GM23248 (cell line): Measurements from ENCODE around the gene DYNLRB2. TPM values are rescaled to one million over a fixed set of nuclear protein-coding genes. Genes with fewer than 3 reads are reported as not detected.

ENCODE experiments used
- DNase-seq: peaks from one replicate; pipeline ENCODE4 v3.0.0-alpha.2; 2015
- H2AFZ ChIP-seq: fragments of 200-600 bp; sonication (generic); 2 replicates; pipeline ENCODE4 v1.6.1; 2016; ENCODE audit warnings: antibody characterized with exemption
- H3F3A ChIP-seq: fragments of 200-600 bp; sonication (generic); 2 replicates; pipeline ENCODE4 v1.6.1; 2016; ENCODE audit warnings: mild to moderate bottlenecking, antibody characterized with exemption, mixed run types; ENCODE audit not compliant: insufficient read depth
- H3K27ac ChIP-seq: fragments of 200-600 bp; sonication (generic); 2 replicates; pipeline ENCODE4 v1.5.1; 2016; ENCODE audit warnings: mild to moderate bottlenecking
- H3K27me3 ChIP-seq: fragments of 200-600 bp; sonication (generic); replicated peaks from 2 replicates; pipeline ENCODE4 v1.6.1; 2016; ENCODE audit warnings: mild to moderate bottlenecking; ENCODE audit not compliant: insufficient read depth
- H3K36me3 ChIP-seq: fragments of 200-600 bp; sonication (generic); 2 replicates; pipeline ENCODE4 v1.6.1; 2016; ENCODE audit warnings: low read depth, mild to moderate bottlenecking
- H3K4me1 ChIP-seq: fragments of 200-600 bp; sonication (generic); 2 replicates; pipeline ENCODE4 v1.6.1; 2016; ENCODE audit warnings: mild to moderate bottlenecking; ENCODE audit not compliant: insufficient read depth
- H3K4me2 ChIP-seq: fragments of 200-600 bp; sonication (generic); one replicate; pipeline ENCODE4 v1.6.1; 2016; ENCODE audit warnings: mild to moderate bottlenecking; ENCODE audit not compliant: unreplicated experiment
- H3K4me3 ChIP-seq: fragments of 200-600 bp; sonication (generic); 2 replicates; pipeline ENCODE4 v1.5.1; 2016; ENCODE audit warnings: mild to moderate bottlenecking
- H3K79me2 ChIP-seq: fragments of 200-600 bp; sonication (generic); 2 replicates; pipeline ENCODE4 v1.6.1; 2016; ENCODE audit warnings: mild to moderate bottlenecking; ENCODE audit not compliant: insufficient read depth
- H3K9ac ChIP-seq: fragments of 200-600 bp; sonication (generic); 2 replicates; pipeline ENCODE4 v1.6.1; 2016; ENCODE audit warnings: mild to moderate bottlenecking
- H3K9me2 ChIP-seq: fragments of 200-600 bp; sonication (generic); 2 replicates; pipeline ENCODE4 v1.6.1; 2016; ENCODE audit warnings: mixed run types, mild to moderate bottlenecking, moderate library complexity; ENCODE audit not compliant: insufficient read depth
- H3K9me3 ChIP-seq: fragments of 200-600 bp; sonication (generic); one replicate; pipeline ENCODE4 v1.6.1; 2017; ENCODE audit warnings: low read depth
- H4K20me1 ChIP-seq: fragments of 200-600 bp; sonication (generic); 2 replicates; pipeline ENCODE4 v1.6.0; 2016; ENCODE audit not compliant: insufficient read depth
- EZH2 ChIP-seq: fragments of 200-600 bp; sonication (generic); IDR thresholded peaks from 2 replicates; pipeline ENCODE4 v1.6.1; 2018; ENCODE audit warnings: antibody characterized with exemption, mild to moderate bottlenecking; ENCODE audit not compliant: insufficient read depth, poor library complexity, severe bottlenecking
- EZH2phosphoT487 ChIP-seq: fragments of 200-600 bp; sonication (generic); IDR thresholded peaks from 2 replicates; pipeline ENCODE4 v1.6.1; 2018; ENCODE audit warnings: antibody characterized with exemption, moderate library complexity, mild to moderate bottlenecking, low read depth; ENCODE audit not compliant: insufficient read depth
- WGBS, 2 experiments: methylation state at CpG; one replicate each; pipeline ENCODE4 v1.1.6; 2015 to 2017; ENCODE audit warnings: low lambda C conversion rate in 2 of 2, low coverage in 1 of 2; ENCODE audit errors: missing lambda C conversion rate in 2 of 2; 5-methylcytosine and 5-hydroxymethylcytosine counted together
- in situ Hi-C: fragments of 300-500 bp; cut with MboI; formaldehyde crosslinking; loops from 2 replicates; pipeline ENCODE4 v1.15.0; 2020
- polyA plus RNA-seq: library from polyadenylated mRNA; unstranded; fragments of >200 nt; fragmentation: Nextera tagmentation; extraction: Ambion mirVana; gene quantifications from 2 replicates; pipeline ENCODE4 v1.2.1, GENCODE V29; 2016
- total RNA-seq: library from RNA; depleted of rRNA; stranded (reverse); fragments of >200 nt; shearing (Covaris generic); gene quantifications from 2 replicates; pipeline ENCODE4 v1.2.3, GENCODE V29; 2014

Gene DYNLRB2
- total and polyA plus RNA-seq, 2 experiments from 2014 or later, result not detected

DNA sequence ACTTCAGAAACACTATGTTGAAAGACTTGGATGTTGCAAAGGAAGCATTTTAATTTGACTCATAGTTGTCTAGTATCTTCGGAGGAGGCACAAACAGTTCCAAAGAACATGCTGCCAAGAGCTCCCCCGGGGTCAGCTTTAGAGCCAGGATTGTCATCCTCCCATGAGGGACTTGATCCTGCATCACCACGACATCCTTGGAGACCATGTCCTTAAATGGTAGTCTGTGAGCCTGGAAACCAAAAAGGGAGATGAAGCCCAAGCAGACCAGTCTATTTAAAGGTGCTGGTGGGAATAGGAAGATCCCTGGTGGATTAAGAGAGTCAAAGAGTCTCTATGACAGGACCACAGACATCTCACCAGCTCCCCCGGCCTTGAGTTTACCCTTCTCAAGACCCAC lies 33.3 kb upstream of the DYNLRB2 start:
- in situ Hi-C loops, result no loop called here
- Histone ChIP-seq H4K20me1 (no peaks in the 10 kb centered on the region), H2AFZ (no peak overlapping the region), H3K9ac (no peak overlapping the region), H3K27ac (no peak overlapping the region), H3K9me3 (no peaks in the 10 kb centered on the region), H3K9me2 (no peaks in the 10 kb centered on the region), H3K27me3 (no peaks in the 10 kb centered on the region), H3K4me2 (no peak overlapping the region), H3F3A (no peaks in the 10 kb centered on the region), H3K79me2 (no peaks in the 10 kb centered on the region), H3K4me3 (no peak overlapping the region), H3K36me3 (no peaks in the 10 kb centered on the region), H3K4me1 (no peaks in the 10 kb centered on the region)
- 11 to 13% methylated on average over 4 of the region's 4 CpGs for WGBS, 2 experiments
- DNase-seq, result no peak
- TF ChIP-seq EZH2 (no peak), EZH2phosphoT487 (no peak)

DNA sequence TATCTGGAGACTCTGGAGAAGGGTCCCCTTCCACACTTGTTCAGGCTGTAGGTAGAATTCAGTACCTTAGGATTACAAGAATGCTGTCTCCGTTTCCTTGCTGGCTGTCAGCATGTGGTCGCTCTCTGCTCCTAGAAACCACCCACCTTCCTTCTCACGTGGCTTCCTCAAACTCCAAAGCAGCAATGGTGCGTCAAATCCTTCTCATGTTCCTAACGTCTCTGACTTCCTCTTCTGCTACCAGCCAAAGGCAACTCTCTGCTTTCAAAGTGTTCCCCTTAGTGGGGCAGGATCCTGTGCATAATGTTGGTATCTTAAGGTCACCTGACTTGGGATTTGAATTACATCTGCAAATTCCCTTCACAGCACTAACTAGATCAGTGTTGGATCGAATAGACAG lies 30.9 kb upstream of the DYNLRB2 start:
- in situ Hi-C loops, result no loop called here
- H3K4me1 ChIP-seq, result no peaks in the 10 kb centered on the region
- H3K36me3 ChIP-seq, result no peaks in the 10 kb centered on the region
- H4K20me1 ChIP-seq, result no peaks in the 10 kb centered on the region
- 41 to 45% methylated on average over 6 of the region's 6 CpGs for WGBS, 2 experiments
- no peak overlapping the region for H3K4me2 ChIP-seq
- no peaks in the 10 kb centered on the region for H3K9me2 ChIP-seq
- H3K27ac ChIP-seq, result no peak overlapping the region
- TF ChIP-seq EZH2phosphoT487 (no peak), EZH2 (no peak)
- H2AFZ ChIP-seq, result no peak overlapping the region
- no peak for DNase-seq
- H3K79me2 ChIP-seq, result no peaks in the 10 kb centered on the region
- H3F3A ChIP-seq, result no peaks in the 10 kb centered on the region
- no peak overlapping the region for H3K9ac ChIP-seq
- 0 out of 2 replicates have a peak, but pooled peaks cover 6% of the 10 kb centered on the region for H3K27me3 ChIP-seq
- H3K4me3 ChIP-seq, result no peak overlapping the region
- H3K9me3 ChIP-seq, result no peaks in the 10 kb centered on the region

- no peaks in the 10 kb centered on the region for H3K36me3 ChIP-seq
- TF ChIP-seq EZH2phosphoT487, result no peak
- no peak for TF ChIP-seq EZH2
- no peaks in the 10 kb centered on the region for H3K4me1 ChIP-seq
- no peaks in the 10 kb centered on the region for H3K9me2 ChIP-seq
- H4K20me1 ChIP-seq, result no peaks in the 10 kb centered on the region
- no peaks in the 10 kb centered on the region for H3F3A ChIP-seq
- in situ Hi-C loops, result no loop called here
- H3K4me3 ChIP-seq, result no peak overlapping the region
- H3K27me3 ChIP-seq, result 0 out of 2 replicates have a peak, but pooled peaks cover 6% of the 10 kb centered on the region
- no peak overlapping the region for H3K4me2 ChIP-seq
- no peaks in the 10 kb centered on the region for H3K79me2 ChIP-seq
- 58 to 60% methylated on average over 9 of the region's 9 CpGs for WGBS, 2 experiments
- no peak overlapping the region for H2AFZ ChIP-seq
- no peak overlapping the region for H3K27ac ChIP-seq
- no peak for DNase-seq
- H3K9me3 ChIP-seq, result no peaks in the 10 kb centered on the region
- no peak overlapping the region for H3K9ac ChIP-seq
Measured at GRCh38 chr16:80511824-80512592, 28.8 kb upstream of the DYNLRB2 start.

GRCh38 chr16:80512593-80512853 lies 28.3 kb upstream of the DYNLRB2 start:
- no peaks in the 10 kb centered on the region for H3K36me3 ChIP-seq
- no peak overlapping the region for H3K27ac ChIP-seq
- WGBS, 2 experiments, result 38 to 45% methylated on average over 1 of the region's 1 CpG
- no peak overlapping the region for H2AFZ ChIP-seq
- H3K9ac ChIP-seq, result no peak overlapping the region
- H3K27me3 ChIP-seq, result 0 out of 2 replicates have a peak, but pooled peaks cover 6% of the 10 kb centered on the region
- H3K4me1 ChIP-seq, result no peaks in the 10 kb centered on the region
- DNase-seq, result no peak
- H3K9me3 ChIP-seq, result no peaks in the 10 kb centered on the region
- no peak overlapping the region for H3K4me3 ChIP-seq
- H4K20me1 ChIP-seq, result no peaks in the 10 kb centered on the region
- no peaks in the 10 kb centered on the region for H3K79me2 ChIP-seq
- no peaks in the 10 kb centered on the region for H3F3A ChIP-seq
- in situ Hi-C loops, result no loop called here
- no peak overlapping the region for H3K4me2 ChIP-seq
- no peak for TF ChIP-seq EZH2
- no peak for TF ChIP-seq EZH2phosphoT487
- no peaks in the 10 kb centered on the region for H3K9me2 ChIP-seq
